ENCODE results near the gene REPS2.
A peak's percentile ranks its signal among the peaks of the same experiment; 100 is the strongest.

Gene REPS2

DNA sequence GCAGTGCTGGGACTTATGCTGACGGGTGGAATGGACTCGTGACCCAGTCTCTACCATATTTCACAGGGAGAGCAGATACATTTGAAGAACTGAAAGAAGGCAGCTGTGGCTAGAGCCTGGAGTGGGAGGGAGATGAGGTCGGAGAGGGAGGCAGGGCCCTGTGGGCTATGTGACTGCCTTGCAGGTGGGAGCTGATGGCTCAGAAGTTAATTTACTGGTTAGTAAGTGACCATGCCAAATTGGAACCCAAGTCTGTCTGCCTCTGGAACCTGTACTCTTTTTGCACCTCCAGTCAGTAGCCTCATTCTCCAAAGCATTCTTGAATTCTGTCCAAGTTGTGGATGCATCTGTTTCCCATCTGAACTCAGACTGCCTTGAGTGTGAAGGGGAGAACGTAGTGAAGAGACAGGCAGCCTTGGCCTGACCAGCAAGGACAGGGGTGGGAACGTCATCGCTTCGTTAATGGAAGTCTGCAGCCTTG is 92.3 kb downstream of the REPS2 start:
- DNase-seq: no peak

DNA sequence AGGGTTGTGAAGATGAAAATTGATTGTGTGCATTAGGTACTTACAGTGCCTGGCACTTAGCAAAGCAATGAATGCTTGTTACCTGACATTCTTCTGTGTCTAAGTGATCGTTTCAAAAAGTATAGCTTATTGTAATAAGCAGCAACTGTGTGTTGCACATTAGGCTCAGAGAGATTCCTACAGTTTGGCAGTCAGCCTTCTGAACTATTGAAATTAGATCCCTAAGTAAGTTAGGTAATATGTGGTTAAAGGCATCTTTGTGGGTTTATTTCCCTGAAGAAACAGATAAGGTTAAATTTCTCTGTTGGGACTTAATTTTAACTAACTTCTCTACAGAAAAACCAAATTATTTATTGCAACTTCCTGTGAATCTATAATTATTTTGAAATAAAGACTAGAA is 93.4 kb downstream of the REPS2 start:
- DNase-seq: no peak

DNA sequence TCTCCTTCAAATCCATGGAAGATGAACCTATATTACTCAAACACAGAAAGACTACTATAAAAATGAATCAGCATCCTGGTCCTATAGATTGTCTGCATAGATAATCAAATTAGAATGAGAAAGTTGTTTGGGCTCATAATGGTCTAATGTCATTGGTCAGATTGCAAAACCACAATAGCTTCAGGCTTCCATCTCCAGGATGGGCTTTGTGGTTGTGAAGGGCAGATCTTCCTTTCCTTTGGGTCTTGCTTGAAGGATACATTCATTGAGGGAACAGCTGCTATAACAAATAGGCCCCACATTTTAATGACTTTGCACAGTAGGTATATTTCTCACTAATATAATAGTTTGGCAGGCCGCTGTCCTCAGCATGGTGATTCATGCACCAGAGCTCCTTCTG is 94.3 kb downstream of the REPS2 start:
- no peak for DNase-seq

DNA sequence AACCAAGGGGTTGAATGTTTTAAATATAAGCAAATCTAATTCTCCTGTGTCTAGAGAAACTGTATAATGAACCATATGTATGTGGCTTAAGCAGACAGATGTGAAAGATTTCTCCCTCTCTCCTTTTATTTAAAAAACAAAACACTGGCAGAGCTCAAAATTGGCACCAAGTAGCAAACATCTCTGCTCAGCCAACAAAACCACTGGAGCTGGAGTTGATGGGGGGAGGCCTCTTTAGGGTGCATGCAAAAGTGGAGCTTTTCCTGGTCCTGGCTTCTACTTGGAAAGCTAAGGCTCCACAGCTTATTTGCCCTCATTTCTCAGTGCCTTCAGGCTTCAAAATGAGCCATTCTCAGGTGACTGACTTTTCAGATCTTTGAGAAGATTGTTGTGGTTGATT is 95.6 kb downstream of the REPS2 start:
- no peak for DNase-seq

DNA sequence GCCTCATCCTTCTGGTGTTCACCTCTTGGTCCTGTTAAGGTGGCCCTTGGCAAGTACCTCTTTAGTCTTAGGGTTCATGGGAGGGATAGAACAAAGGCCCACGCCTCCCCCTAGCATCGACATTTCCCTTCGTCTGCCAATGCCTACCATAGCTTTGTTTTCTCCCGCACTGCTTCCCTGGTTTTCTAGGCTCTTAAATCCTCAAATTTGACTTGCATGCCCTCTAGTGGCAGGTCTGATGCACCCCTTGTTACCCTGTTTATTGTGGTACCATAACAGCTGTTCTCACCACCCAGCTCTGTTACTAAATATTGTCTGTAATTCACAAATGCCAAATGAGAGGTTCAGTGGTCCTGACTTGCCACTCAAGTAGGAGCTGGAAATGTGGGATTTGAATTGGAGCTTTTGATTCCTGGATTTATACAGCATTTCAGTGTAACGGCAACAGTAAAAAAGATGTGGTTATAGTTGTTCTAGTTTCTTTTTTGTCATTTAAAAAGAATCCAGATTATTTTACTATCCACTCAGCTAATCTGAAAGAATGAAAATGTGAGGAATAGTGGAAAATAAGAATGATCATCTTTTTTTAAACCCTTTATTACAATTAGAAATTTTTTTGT is 100.1 kb downstream of the REPS2 start:
- DNase-seq: peak; percentile 23 to 37

- DNase-seq: no peak
These were observed 100.8 kb downstream of the REPS2 start for GRCh38 chrX:17047224-17047623.

DNA sequence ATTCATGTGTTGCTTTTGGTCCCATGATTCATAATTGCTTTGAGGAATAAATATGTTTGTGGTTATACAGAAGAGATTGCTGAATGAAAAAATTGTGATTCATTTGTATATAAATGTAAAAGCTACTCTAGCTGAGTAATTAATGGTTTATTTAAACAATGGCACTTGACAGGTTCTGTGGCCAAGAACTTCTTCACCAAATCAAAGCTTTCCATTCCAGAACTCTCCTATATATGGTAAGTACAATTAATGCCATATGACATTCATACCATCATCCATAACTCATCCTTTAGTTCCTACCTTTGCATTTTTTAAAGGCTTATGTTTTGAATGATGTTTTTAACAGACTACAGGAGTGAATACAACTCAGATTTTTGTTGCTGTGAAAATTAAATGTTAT is 105.8 kb downstream of the REPS2 start:
- DNase-seq: no peak

DNA sequence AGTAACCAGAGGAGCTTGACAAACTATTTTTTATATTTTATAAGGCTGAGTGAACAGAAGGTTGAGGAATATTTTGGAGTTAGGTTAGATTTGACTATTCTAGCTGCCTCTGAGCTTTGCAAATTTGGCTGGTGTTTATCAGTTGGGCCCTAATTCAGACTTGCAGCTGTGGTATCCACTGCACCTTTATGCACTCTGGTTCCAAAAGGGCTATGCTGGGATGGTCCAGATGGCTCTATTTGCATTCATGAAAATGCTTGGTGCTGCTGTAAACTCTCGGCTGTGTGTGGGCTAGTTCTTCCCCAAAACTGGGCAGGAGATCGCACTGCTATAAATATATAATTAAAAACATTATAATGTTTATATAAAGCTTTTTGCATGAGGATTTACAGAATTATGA is 106.3 kb downstream of the REPS2 start:
- DNase-seq: no peak

DNA sequence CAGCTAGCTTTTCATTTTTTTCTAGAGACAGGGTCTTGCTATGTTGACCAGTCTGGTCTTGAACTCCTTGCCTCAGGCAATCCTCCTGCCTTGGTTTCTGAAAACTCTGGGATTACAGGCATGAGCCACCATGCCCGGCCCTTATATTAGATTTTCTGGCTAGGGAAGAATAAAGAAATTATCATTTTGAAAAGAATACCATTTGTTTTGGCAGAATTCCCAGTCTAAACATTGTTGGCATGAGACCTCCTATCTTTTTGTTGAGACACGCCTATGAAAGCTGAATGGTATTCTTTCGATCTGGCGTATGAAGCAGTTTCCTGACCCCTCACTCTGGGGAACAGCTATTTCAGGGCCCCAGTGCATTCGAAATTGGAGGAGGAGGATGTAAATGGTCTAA is 107.0 kb downstream of the REPS2 start:
- no peak for DNase-seq

DNA sequence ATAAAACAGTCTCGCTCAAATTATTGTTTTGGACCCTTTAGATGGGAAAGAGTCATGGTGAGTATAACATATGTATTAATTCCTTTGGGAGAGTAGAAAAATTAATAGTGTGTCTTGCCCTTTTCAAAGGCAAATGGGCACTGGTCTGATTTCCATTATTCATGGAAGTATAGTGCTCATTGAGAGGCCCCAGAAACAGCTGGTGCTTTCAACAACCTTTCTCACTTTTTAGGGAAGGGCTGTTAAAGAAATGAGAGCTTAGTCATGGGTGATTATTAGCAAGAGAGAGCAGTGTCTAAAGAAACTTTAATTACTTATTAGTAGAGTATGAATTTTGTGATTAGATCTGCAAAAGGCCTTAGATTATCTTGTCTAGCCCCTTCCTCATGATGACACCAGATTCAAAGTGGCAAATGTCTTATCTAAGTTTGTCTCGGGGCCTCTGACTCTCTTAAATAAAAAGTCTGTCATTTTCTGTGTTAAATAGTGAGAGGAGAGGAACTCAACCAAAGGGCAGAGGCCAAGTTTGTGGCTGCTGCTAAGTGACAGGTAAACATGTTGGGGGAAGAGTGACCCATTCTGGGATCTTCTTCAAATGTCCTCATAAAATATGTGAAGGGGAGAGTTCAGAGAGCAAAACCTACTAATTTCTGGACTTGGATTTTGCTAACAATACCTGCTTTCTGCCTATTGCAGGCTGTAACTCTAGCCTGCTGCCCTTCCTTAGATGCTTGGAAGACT is 110.6 kb downstream of the REPS2 start:
- DNase-seq: no peak

DNA sequence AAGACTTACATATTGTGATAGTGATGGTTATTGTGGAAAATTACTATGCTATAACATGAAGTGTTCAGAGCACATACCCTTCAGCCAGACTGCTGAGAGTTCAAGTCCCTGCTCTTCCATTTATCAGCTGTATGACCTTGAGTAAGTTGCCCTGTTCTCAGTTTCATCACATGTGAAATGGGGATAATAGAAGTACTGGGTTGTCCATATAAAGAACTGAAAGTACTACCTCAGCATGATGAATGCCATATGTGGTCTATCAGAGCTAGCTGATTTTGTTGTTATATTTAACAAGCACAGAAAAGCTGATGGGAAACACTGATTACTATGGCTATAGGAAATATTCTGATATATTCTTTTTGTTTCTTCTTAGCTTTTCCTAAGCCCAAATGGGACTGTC is 115.6 kb downstream of the REPS2 start:
- DNase-seq: no peak

GRCh38 chrX:17065100-17065499 is 118.6 kb downstream of the REPS2 start:
- no peak for DNase-seq

DNA sequence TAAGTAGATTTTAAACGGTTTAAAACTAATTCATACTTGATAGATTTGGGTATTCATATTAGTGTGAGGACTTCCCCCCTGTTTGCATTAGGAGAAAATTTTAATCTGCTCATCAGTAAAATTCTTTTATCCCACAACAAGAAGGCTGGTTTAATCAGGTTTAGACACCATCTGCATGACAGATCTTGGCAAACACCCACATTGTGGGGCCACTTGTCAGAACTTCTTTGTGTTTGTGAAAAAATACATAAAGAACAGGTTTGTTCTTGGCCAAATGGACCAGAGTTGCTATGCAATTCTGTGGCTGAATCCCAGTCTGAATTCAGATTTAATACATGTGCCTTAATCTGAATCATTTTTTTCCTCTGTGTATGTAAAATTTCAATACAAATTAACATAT is 121.1 kb downstream of the REPS2 start:
- no peak for DNase-seq

DNA sequence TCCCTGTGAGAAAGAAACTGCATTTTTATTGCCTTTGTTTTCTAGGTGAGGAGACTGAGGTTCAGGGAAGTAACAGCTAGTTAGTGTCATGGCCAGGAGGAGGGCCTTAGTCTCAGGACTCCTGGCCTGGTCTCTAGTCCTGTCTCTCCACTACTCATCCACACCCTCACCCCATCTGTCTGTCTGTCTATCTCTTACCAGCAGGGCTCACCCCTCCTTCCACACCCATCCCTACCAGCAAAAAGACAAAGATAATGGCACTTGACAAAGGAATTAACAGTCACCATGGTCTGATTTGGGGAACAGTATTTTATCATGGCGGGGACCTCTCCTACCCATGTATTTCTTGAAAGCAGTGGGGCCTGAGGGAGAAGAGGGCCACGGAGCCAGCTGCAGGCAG is 125.8 kb downstream of the REPS2 start:
- DNase-seq: no peak

DNA sequence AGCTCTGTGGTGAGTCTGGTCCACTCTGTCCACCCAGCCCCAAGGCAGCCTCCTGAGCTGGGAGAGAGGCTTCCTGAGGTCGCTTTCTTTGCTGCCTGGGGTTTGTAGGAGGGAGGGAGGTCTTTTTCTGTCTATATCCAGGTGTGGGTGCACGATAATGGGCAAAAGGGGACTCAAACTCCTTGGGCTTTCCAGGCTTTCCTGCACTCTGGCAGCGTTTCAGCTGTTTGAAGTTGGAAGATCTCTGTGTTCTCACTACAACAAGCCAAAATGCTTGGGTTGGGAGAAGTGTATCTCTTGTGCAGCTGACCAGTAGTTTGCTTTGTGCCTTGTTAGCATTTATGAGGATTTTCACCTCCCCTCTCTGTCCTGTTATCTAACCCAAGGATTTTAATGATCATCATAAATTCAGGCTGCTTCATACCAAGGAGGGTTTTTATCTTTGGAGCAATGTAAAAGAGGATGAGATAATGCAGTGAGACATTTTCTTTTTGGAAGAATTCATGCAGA is 126.3 kb downstream of the REPS2 start:
- no peak for DNase-seq

DNA sequence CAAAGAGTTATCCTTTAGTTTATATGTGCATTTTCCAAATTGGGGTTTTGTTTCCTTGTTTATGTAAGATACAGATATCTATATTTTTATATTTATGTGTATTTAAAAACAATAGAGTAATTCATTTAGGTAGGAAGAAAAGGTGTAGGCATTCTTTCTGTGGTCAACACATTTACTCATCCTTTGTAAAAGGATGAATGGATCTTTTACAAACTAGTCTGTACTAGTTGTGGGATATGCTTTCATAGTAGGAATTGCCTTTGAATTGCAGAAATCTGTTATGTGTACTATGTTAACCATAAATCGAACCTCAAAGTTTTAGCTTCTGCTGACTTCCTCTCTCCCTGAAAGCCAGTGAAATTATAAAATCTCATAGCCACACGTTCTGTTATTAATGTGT is 128.5 kb downstream of the REPS2 start:
- no peak for DNase-seq

GRCh38 chrX:17077361-17077760 is 130.9 kb downstream of the REPS2 start:
- no peak for DNase-seq

GRCh38 chrX:17078031-17078720 is 131.7 kb downstream of the REPS2 start:
- no peak for DNase-seq

DNA sequence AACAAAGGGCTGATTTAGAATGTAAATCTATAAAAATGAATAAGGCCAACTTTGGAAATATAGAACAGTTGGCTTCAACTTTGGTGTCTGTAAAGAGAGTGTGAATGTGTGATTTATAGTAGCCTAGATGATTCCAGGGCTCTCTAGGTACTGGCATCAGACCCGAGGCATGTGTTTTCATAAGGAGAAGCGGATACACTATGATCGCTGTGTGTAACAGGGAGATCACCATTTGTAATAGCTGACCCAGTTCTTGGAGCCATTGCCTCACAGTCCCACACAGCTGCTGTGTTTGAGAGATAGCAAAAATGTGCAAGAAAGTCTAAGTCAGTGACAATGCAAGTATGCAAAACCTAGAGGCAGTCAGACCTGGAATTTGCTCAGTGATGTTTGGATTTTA is 135.1 kb downstream of the REPS2 start:
- DNase-seq: no peak

DNA sequence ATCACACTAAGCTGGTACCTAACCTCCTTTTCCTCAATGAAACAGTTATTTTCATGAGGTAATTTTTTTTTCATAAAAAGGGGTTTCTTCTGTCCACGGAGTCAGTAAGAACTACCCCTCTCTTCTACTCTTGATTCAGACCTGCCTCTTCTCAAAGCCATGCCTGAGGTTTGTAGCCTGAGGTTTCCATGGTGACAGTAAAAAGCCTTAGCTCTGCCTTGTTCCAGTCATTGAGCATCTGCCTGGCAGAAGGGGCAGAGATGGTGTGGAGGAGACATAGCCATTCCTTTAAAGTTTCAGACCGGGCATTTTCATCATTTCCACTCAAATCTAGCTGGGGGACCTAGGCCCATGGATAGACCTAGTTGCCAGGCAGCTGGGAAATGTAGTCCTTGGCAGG is 135.5 kb downstream of the REPS2 start:
- DNase-seq: no peak

DNA sequence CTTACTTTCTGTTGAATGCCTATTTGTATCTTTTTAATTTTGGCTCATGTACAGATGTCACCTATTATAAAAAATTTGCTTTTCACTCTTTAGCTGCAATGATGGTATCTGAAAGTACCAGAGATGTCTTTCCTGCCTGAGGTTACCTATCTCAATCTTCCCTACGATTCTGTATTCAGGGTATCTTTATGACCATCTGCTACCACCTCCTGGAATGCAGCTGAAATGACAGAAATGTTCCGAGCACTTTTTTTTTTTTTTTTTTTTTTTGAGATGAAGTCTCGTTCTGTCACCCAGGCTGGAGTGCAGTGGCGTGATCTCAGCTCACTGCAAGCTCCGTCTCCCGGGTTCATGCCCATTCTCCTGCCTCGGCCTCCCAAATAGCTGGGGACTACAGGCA is 136.4 kb downstream of the REPS2 start:
- no peak for DNase-seq

GRCh38 chrX:17086317-17086716 is 139.9 kb downstream of the REPS2 start:
- no peak for DNase-seq

DNA sequence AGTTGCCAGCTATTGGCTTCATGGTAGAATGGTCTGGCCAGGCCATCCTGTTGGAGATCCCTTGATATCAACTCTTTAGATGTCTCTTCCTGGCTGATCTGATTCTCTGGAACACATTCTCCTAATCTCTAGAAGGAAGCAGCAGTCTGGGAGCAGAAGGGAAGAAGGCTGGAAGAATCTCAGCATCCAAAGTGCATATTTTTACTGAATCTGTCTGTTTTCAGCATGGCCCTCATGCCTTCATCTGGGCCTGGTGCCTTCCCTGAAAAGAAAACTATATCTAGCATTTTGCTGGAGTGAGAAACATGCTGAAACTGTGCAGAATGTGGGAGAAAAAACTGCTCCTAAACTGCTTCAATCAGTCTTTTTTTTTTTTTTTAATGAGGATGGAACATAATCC is 148.7 kb downstream of the REPS2 start:
- no peak for DNase-seq

All from stimulated activated CD4-positive, alpha-beta T cell treated with anti-CD3 and anti-CD28 coated beads, Interleukin-2, amount 100 ng/mL, for 48 hours (primary cell).